HG02981 (cell line): ENCODE measurements around the gene FOXG1.

ENCODE experiments used
- ATAC-seq: cut with Tn5 transposase; IDR thresholded peaks from one replicate; pipeline ENCODE4 v1.9.1; 2021; ENCODE audit warnings: mild to moderate bottlenecking, moderate library complexity; ENCODE audit not compliant: unreplicated experiment

The FOXG1 gene

GRCh38 chr14:28761438-28762291 is 4.9 kb upstream of the FOXG1 start:
- no peak for ATAC-seq

- ATAC-seq = no peak
Observed at GRCh38 chr14:28762303-28762954, 4.2 kb upstream of the FOXG1 start.

GRCh38 chr14:28762955-28763326 is 3.6 kb upstream of the FOXG1 start:
- ATAC-seq = no peak

GRCh38 chr14:28763751-28764256 is 2.8 kb upstream of the FOXG1 start:
- no peak for ATAC-seq

GRCh38 chr14:28764257-28765160 is 2.1 kb upstream of the FOXG1 start:
- no peak for ATAC-seq

- ATAC-seq = no peak
Observed at GRCh38 chr14:28765169-28765830, 1.3 kb upstream of the FOXG1 start.

- ATAC-seq = peak; percentile 8
Observed at GRCh38 chr14:28765831-28766468, 637 bp upstream of the FOXG1 start.

- no peak for ATAC-seq
Observed at GRCh38 chr14:28767030-28767852, 654 bp downstream of the FOXG1 start.

- ATAC-seq = no peak
Observed at GRCh38 chr14:28767853-28768741, 1.5 kb downstream of the FOXG1 start.

- ATAC-seq = no peak
Observed at GRCh38 chr14:28769276-28769880, 2.8 kb downstream of the FOXG1 start.

GRCh38 chr14:28770061-28770460 is 3.5 kb downstream of the FOXG1 start:
- no peak for ATAC-seq

GRCh38 chr14:28770630-28771029 is 4.0 kb downstream of the FOXG1 start:
- no peak for ATAC-seq

GRCh38 chr14:28771168-28771567 is 4.6 kb downstream of the FOXG1 start:
- no peak for ATAC-seq

GRCh38 chr14:28772613-28773012 is 6.0 kb downstream of the FOXG1 start:
- ATAC-seq = no peak

GRCh38 chr14:28773176-28773575 is 6.6 kb downstream of the FOXG1 start:
- no peak for ATAC-seq

GRCh38 chr14:28773861-28774691 is 7.5 kb downstream of the FOXG1 start:
- no peak for ATAC-seq
